Measurements from ENCODE around the gene TBC1D16.

TBC1D16 gene

DNA sequence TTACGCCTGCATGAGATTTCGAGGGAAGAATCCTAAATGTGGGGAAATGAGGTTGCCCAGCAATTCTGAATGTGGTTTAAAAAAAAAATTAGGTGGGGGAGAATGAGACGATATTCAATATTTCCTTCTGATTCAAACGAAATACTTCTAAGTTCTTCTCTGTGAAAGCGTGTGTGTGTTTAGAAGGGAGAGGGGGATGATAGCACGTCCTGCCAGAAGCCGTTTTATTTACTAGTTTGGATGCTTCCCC is 47.8 kb downstream of the TBC1D16 start:
- peaks cover 82% of the 10 kb centered on the region for H3K27me3 ChIP-seq
- TF ChIP-seq, protein P1, sequence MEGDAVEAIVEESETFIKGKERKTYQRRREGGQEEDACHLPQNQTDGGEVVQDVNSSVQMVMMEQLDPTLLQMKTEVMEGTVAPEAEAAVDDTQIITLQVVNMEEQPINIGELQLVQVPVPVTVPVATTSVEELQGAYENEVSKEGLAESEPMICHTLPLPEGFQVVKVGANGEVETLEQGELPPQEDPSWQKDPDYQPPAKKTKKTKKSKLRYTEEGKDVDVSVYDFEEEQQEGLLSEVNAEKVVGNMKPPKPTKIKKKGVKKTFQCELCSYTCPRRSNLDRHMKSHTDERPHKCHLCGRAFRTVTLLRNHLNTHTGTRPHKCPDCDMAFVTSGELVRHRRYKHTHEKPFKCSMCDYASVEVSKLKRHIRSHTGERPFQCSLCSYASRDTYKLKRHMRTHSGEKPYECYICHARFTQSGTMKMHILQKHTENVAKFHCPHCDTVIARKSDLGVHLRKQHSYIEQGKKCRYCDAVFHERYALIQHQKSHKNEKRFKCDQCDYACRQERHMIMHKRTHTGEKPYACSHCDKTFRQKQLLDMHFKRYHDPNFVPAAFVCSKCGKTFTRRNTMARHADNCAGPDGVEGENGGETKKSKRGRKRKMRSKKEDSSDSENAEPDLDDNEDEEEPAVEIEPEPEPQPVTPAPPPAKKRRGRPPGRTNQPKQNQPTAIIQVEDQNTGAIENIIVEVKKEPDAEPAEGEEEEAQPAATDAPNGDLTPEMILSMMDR (IDR thresholded peaks at IDR 0.05), result no peak
- H3K27ac ChIP-seq, result no peak overlapping the region
- H3K9me3 ChIP-seq, result no peaks in the 10 kb centered on the region
- H3K4me3 ChIP-seq (ENCODE audit: low read depth in 1 of 2, low read length in 1 of 2), result no peak overlapping the region
- H3K4me1 ChIP-seq (ENCODE audit: control insufficient read depth in 1 of 2, insufficient read depth in 1 of 2, low read depth in 1 of 2, low read length in 1 of 2), result peaks cover 11 to 16% of the 10 kb centered on the region in 2 experiments
- H3K36me3 ChIP-seq, result no peaks in the 10 kb centered on the region

DNA sequence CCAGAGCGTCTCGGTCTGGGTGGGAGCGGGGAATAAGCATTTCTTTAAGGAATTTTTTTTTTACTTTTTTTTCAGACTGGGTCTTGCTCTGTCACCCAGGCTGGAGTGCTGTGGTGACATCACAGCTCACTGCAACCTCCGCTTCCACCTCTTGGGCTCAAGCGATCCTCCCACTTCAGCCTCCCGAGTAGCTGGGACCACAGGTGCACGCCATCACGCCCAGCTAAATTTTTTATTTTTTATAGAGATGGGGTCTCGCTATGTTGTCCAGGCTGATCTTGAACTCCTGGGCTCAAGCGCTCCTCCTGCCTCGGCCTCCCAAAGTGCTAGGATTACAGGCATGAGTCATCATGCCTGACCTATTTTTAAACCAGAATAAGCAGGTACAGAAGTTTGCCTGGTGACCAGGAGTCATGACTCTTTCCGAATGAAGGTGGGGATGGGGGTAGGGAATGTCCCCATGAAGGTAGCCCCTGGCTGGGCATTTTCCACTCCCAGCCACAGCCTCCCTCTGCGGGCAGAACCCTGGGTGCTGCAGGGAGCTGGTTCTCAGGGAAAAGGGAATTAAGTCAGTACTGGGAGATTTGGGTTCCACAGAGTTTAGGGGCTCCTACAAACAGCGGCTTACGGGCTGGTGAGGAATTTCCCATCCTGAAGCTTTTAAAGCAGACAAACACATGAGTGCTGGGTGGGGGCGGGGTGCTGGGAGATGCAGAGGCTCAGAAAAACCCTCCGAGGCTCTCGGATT is 48.3 kb downstream of the TBC1D16 start:
- Histone ChIP-seq H3K36me3 (no peaks in the 10 kb centered on the region), H3K4me1 (ENCODE audit: control insufficient read depth in 1 of 2, insufficient read depth in 1 of 2, low read depth in 1 of 2, low read length in 1 of 2) (peaks cover 6 to 11% of the 10 kb centered on the region in 2 experiments), H3K4me3 (ENCODE audit: low read depth in 1 of 2, low read length in 1 of 2) (no peak overlapping the region), H3K27me3 (peaks cover 77% of the 10 kb centered on the region), H3K27ac (no peak overlapping the region), H3K9me3 (no peaks in the 10 kb centered on the region)
- TF ChIP-seq, protein P1 (IDR thresholded peaks at IDR 0.05), result no peak

DNA sequence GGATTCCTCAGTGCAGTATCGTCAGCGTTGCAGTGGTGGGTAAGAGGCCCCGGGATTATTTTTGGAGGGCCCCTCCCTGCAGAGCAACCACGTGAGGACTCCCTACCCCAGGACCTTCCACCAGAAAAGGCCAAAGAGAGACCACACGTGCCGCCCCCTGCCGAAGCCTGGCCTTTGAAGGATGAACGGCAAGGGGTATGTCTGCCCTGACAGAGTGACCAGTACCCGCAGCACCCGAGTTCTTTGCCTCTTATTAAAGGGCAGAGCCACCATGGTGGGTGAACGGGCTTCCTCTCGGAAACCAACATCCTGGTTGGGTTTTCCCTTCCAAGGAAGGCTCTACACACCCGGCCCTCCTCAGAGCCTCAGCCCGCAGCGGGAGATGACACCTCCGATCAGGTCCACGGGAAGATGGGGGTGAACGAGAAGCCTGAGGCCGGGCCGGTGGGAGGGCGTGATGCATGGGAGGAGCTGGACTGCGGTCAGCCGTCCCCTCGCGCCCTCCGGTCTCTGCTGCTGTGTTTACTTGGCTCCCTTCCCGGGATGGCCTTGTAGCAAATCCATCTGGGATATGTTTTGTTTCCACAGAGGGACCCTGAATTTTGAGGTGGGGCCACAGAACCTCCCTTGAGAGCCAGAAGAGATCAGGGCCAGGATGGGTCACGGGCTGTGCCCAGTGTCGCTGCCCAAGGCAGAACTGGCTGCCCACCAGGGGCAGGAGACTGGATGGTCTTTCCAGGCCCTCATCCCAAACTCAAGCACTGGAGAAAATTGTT is 49.1 kb downstream of the TBC1D16 start:
- H3K36me3 ChIP-seq, result no peaks in the 10 kb centered on the region
- no peaks in the 10 kb centered on the region for H3K9me3 ChIP-seq
- H3K4me3 ChIP-seq (ENCODE audit: low read depth in 1 of 2, low read length in 1 of 2), result no peak overlapping the region
- peaks cover 70% of the 10 kb centered on the region for H3K27me3 ChIP-seq
- TF ChIP-seq, protein P1 (IDR thresholded peaks at IDR 0.05), result no peak
- peaks cover 0 to 3% of the 10 kb centered on the region in 2 experiments for H3K4me1 ChIP-seq (ENCODE audit: control insufficient read depth in 1 of 2, insufficient read depth in 1 of 2, low read depth in 1 of 2, low read length in 1 of 2)
- H3K27ac ChIP-seq, result no peak overlapping the region

DNA sequence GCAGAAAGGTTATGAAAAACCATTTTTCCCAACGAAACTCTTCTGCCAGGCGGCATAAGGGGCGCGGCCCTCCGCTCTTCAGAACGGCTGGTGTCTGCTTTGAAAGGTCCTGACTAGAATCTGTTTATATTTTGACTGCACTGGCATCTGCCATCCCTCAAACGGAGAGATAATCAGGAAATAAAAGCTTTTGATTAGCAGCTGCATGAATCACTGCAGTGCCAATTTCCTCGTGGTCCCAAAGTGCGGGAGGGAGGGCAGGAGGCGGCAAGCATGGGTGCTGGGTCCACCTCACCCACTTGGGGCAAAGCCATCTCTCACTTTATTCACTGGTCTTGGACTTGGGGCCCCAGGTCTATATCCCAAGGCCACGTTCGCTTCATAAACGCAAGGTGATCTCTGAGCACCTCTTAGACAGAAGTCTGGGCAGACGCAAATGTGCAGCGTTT is 49.7 kb downstream of the TBC1D16 start:
- Histone ChIP-seq H3K9me3 (no peaks in the 10 kb centered on the region), H3K4me3 (ENCODE audit: low read depth in 1 of 2, low read length in 1 of 2) (no peak overlapping the region), H3K36me3 (no peaks in the 10 kb centered on the region), H3K27ac (no peak overlapping the region), H3K4me1 (ENCODE audit: control insufficient read depth in 1 of 2, insufficient read depth in 1 of 2, low read depth in 1 of 2, low read length in 1 of 2) (no peaks in the 10 kb centered on the region), H3K27me3 (peaks cover 63% of the 10 kb centered on the region)
- TF ChIP-seq, protein P1 (IDR thresholded peaks at IDR 0.05), result no peak

DNA sequence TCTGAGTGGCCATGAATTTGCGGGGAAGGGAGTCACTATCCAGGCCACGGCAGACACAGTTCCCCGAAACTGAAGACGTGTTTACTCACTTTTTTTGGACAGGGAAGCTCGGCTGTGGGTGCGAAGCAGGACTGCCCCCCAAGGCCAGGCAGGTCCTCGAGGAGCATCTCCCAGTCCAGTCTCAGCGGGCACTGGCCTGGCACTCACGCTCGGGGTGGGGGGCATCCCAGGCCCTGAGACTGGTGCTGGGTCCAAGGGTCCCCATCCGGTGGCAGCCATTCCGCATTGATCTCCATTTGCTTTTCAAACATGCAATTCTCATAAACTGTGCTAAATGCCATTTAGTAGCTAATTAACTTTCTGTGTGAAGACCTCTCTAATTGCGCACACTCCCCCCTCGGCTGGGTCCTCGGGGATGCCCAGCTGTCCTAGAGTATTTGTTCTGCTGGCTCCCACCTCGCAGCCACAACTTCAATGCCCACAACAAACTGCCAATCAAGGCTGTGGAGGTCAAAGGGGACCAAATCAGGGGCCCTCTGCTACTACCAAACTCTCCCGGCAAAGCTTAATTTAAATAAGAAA is 50.2 kb downstream of the TBC1D16 start:
- Histone ChIP-seq H3K27ac (no peak overlapping the region), H3K27me3 (peaks cover 58% of the 10 kb centered on the region), H3K36me3 (no peaks in the 10 kb centered on the region), H3K9me3 (no peaks in the 10 kb centered on the region), H3K4me3 (ENCODE audit: low read depth in 1 of 2, low read length in 1 of 2) (no peak overlapping the region), H3K4me1 (ENCODE audit: control insufficient read depth in 1 of 2, insufficient read depth in 1 of 2, low read depth in 1 of 2, low read length in 1 of 2) (no peaks in the 10 kb centered on the region)
- TF ChIP-seq, protein P1 (IDR thresholded peaks at IDR 0.05), result no peak
